GM12874 (cell line): ENCODE data around the gene GLRX5.

Experiments
- TF ChIP-seq, protein P1 (sequence below): IDR thresholded peaks from 2 replicates; pipeline ENCODE4 v1.5.1; 2011; ENCODE audit warnings: low read depth, mild to moderate bottlenecking, control low read depth, low read length, moderate library complexity; ENCODE audit not compliant: insufficient read depth

Gene GLRX5

DNA sequence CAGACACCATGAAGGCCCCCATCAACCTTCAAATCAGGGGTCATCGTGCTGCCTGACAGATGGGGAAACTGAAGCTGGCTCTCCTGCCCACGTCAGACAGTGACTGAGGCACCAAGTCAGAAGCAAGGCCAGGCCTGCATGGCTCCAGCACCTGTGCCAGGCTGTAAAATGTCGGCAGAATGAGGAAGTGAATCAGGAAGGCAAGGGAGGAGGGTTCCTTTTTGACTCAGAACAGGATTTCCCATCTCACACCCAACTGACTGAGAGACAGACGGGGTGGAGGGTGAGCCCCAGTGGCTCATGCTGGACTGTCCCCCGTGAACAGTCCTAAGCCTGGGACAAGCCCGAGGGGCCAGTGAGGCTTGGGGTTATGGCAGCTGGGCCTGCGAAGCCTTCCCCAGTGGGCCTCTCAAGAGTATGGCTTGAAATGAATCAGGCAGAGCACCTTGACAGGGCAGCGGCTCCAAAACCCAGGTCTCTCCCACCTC lies 39.3 kb upstream of the GLRX5 start:
- TF ChIP-seq, protein P1, sequence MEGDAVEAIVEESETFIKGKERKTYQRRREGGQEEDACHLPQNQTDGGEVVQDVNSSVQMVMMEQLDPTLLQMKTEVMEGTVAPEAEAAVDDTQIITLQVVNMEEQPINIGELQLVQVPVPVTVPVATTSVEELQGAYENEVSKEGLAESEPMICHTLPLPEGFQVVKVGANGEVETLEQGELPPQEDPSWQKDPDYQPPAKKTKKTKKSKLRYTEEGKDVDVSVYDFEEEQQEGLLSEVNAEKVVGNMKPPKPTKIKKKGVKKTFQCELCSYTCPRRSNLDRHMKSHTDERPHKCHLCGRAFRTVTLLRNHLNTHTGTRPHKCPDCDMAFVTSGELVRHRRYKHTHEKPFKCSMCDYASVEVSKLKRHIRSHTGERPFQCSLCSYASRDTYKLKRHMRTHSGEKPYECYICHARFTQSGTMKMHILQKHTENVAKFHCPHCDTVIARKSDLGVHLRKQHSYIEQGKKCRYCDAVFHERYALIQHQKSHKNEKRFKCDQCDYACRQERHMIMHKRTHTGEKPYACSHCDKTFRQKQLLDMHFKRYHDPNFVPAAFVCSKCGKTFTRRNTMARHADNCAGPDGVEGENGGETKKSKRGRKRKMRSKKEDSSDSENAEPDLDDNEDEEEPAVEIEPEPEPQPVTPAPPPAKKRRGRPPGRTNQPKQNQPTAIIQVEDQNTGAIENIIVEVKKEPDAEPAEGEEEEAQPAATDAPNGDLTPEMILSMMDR = no peak

DNA sequence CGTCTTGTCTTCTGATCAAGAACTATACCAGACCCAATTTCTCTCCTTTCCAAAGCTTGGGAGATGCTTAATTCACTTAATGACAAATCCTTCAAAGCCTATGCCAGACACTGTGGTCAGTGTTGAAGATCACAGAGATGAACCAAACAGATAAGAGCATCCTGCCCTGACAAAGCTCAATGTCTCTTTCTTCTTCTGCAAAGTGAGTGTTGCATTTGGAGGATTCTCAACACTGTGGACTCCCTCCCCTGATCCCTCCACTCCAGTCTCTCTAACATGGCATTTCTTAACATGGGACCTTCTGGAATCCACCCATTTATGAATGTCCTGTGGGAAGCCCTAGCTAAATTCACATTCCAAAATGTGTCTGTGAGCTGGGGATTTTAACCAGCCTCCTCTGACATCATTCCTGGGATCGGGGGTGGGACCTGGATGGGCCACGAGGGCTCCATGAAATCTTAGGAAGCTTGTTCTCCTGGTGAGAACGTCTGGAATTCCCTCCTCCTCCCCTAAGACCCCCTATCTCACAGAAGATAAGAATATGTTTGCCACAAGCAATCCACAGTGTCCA lies 38.7 kb upstream of the GLRX5 start:
- TF ChIP-seq, protein P1 = no peak

DNA sequence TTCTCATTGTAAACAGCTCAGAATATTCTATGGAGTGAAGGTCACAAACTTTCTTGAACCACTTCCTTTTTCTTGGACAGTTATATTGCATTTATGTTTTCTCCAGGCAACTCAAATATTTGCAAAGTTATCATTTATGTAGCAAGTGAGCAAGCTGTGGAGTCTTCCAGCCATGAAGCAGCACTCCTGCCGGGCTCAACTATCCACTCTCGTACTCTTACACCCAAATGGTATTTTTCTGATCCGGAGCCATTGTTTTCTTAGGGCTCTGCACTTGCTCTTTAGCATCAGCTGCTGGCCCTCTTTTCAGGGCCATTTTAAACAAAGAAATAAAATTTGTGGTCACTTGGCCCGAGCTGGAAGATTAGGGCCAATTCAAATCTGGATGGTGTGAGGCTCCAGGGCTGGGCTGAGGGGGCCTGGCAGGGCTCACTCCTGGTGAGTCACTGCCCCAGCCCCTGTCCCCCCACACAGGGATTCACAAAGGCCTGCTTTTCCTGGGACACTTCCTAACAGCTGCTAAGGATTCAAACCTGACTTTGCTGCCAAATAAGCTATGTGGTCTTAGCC lies 38.1 kb upstream of the GLRX5 start:
- TF ChIP-seq, protein P1 = no peak

DNA sequence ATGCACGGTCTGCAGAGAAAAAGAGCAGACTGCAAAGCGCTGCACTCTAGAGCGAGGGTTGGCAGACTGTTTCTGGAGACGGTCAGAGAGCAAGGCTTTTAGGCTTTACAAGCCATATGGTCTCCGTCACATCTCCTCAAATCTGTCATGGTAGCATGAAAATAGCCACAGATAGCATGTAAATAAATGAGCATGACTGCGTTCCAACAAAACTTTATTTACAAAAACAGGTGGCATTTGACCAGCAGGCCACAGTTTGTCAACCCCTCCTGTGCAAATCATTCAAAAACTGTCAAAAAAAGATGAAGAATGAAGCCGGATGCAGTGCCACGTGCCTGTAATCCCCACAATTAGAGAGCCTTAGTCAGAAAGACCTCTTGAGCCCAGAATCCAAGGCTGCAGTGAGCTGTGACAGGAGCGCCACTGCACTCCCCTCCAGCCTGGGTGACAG lies 37.3 kb upstream of the GLRX5 start:
- TF ChIP-seq, protein P1 = no peak

- TF ChIP-seq, protein P1 = no peak
These were observed 36.1 kb upstream of the GLRX5 start for GRCh38 chr14:95498622-95499353.

DNA sequence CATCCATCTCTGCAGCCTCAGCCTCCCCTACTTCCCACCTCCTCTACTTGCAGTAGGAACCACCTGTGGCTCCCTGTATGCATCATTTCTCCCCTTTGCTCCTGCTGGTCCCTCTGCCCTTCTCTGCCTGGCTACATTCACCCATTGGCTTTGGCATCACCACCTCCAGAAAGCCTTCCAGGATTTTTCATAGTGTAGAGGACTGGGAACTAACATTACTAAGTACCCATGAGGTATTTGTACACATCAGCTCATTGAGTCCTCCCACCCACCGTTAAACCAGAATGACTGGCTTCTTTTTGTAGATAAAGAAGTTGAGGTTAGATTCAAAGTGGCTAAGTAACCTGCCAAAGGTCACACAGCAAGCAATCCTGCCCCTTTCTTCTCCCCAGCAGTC lies 35.5 kb upstream of the GLRX5 start:
- TF ChIP-seq, protein P1 = no peak

DNA sequence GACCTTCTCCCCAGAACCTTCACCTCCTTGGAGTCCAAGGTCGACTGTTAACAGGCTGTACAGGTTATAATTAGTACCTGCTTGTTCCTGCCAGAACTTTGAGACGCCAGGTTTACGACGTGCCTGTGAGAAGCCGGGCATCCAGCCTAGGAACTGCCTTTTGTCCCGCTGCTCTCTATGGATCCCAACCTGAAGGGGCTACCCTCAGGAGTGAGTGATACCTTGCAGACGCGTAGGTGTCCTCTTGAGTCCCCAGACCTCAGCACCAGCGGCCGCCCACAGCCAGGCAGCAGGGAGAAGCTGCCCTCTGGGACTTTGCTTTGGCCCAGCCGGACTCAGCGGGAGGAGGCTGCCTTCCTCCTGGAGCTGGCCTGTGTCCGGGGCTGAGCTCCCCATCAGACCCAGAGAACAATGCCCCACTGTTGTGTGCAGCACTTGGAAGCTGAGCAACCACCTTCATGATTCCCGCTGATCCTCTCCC lies 34.6 kb upstream of the GLRX5 start:
- TF ChIP-seq, protein P1 = no peak
